GM18499 (cell line): ENCODE measurements around the gene SEMA5B.

ENCODE experiments used
- ATAC-seq: cut with Tn5 transposase; IDR thresholded peaks from one replicate; pipeline ENCODE4 v1.9.1; 2021; ENCODE audit warnings: moderate number of reproducible peaks; ENCODE audit not compliant: insufficient read depth, unreplicated experiment

The SEMA5B gene

GRCh38 chr3:122978569-122978968, 49.0 kb downstream of the SEMA5B start:
- ATAC-seq = no peak

DNA sequence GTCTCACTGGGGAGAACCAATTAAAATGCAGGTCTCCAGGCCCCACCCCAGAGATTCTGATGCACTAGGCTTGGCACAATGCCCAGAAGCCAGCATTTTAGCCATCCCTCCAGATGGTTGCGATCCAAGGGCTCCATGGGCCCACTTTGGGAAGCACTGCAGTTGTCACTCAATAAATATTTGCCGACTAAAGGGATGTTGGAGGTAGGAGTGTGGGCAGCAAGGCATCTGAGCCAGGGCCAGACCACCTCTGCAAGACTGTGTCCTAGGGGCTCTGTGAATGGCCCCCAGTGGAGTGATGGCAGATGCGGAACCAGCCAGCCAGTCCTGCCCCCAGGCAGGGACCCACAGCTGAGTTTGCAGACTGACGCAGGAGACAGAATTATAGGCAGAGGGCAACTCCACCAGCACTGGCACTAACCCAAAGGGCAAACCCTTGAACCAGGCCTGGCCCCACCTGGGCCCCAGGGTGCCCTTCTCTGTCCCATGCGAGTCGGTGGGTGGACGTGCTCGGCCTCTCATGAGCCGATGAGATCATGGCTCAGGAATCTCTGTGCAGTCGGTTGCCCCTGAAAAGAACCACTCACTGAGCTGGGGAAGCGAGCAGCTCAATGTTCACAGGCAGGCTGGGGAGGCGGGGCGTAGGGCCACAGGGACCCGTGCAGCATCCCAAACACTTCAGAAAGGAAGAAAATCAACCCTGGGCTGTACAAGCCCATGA, 49.7 kb downstream of the SEMA5B start:
- no peak for ATAC-seq

DNA sequence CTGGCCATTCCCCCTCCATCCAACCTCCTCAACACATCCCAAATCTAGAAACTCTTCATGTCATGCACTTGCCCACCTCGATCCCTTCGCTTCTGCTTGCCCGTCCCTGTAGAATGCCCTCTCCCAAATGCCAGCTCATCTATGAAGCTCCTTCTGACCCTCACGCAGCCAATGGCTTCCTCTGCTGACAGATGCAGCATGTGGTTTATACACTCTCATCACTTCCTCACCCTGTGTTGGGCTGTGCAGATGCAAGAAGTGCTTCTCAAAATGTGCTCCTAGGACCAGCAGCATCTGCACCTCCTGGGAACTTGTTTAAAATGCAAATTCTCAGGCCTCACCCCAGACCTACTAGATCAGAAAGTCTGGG, 51.7 kb downstream of the SEMA5B start:
- ATAC-seq = no peak

GRCh38 chr3:122975163-122975923, 52.2 kb downstream of the SEMA5B start:
- no peak for ATAC-seq

DNA sequence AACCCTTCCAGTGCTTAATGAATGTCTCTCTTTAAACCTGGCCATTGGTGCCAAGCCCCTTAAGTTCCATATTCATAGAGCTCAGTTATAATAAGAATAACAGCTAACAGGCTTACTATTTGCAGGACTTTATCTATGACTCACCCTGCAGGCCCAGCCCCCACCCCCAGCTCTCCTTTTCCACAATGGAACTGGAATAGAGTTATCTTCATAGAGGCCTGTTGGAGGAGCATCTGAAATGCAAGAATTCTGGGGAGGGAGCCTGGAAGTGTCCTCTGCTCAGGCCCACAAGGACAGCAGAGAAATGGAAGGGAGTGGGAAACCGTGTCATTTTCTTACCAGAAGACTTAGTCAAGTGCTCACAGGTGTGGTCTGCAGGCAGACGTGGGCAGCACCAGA, 52.8 kb downstream of the SEMA5B start:
- ATAC-seq = no peak

GRCh38 chr3:122973893-122974615, 53.5 kb downstream of the SEMA5B start:
- ATAC-seq = no peak

- no peak for ATAC-seq
Measured at GRCh38 chr3:122972141-122972540, 55.4 kb downstream of the SEMA5B start.

DNA sequence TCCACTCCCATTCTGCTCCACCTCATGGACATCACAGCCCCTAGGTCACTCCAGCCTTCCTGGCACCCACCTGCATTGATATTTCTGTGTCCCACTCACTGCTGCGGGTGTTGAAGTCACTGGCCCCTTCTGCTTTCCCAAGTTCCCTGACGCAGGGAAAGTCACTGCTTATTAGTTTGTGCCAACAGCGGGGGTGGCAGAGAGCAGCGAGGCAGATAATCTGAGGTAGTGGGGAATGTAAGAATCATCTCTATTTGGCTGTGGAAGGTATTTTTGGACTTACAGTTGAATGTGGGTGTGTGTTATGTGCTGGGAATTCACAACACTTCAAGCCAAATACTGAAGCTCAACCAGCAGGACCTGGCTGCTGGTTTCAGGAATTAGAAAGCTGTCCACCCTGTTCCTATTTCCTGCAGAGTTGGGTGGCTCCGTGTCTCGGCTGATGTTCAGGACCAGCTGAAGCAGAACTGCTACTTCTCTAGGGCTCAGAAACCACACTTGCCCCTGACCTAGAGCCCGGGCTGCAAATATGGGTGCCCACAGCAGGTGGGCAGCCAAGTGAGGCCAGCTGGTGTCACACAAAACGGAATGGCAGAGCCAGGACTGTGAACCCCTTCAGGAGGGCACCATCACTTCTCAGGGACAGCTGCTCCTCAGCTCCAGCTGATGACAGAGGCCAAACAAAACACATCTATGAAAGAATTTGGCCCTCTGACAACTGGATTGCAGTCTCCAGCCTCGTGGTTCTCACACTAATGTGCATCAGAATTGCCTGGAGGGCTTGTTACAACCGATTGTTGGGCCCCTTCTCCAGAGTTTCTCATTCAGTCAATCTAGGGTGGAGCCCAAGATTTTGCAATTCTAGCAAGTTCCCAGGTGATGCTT, 57.7 kb downstream of the SEMA5B start:
- ATAC-seq = no peak

GRCh38 chr3:122967765-122968164, 59.8 kb downstream of the SEMA5B start:
- ATAC-seq = no peak

- ATAC-seq = no peak
Measured at GRCh38 chr3:122967356-122967755, 60.2 kb downstream of the SEMA5B start.

- no peak for ATAC-seq
Measured at GRCh38 chr3:122966045-122966444, 61.5 kb downstream of the SEMA5B start.

DNA sequence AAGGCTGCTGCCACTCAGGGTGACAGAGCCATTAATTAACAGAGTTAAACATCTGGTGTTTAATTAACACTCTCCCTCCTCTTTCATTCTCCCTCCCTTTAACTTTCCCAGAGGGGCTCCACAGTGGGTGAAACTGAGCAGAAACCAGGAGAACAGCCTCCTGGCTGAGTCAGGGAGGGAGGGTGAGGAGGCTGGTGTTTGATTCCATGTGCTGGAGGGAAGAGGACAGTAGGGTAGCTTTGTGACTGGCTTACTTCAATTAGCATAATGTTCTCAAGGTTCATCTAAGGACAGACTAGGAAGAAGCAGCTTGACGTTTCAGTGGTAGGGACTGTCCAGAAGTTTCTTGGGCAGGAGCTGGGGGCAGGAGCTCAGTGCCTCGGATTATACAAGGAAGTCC, 62.8 kb downstream of the SEMA5B start:
- no peak for ATAC-seq

DNA sequence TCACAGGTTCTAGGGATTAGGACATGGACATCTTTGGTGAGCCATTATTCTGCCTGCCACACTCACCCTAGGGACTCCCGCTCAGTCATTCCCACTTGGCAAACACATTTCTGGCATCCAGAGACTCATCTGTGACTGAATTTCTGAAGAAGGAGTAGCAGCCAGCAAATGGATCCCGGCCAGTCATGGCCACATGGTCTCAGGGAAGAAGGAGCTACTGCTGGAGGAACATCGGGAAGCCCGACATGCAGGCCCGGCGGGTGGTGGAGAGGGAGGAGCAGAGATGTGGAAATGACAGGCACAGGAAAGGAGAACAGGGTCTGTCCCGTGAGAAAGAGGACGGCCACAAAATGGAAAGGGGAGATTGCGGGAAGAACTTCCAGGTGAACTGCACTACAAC, 65.4 kb downstream of the SEMA5B start:
- ATAC-seq = no peak

DNA sequence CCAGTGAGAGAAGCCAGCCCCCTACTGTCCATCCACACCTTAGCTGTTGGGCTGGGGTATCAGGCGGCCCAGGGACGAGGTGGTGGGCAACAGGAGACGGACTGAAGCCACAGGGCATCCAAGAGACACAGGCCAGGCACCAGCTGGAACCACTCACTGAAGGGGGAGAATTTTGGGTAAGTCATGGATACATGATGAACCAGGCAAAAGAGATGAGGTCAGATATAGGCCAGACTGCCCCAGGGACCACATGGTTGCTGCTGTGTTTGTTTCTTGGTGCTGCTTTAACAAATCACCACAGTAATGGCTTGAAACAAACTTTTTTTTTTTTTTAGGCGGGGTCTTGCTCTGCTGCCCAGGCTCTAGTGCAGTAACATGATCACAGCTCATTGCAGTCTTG, 66.4 kb downstream of the SEMA5B start:
- ATAC-seq = no peak

- ATAC-seq = no peak
Measured at GRCh38 chr3:122960652-122961051, 66.9 kb downstream of the SEMA5B start.

DNA sequence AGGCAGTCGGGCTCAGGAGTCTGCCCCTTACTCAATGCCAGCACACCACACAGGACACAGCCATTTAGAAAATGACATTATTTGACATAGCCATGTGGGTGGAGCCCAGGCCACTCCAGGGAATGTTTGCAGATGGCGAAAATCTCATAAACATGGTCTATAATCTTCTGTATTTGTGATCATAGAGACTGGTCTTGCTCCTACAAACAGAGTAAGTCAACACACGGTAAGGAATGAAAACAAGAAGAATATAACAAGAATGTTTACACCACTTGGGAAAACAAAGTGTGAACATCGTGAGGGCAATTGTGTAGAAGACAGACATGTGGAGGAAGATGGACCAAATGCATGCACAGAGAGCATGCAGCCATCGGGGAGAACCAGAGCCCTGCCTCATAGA, 68.2 kb downstream of the SEMA5B start:
- no peak for ATAC-seq

GRCh38 chr3:122957707-122958689, 69.6 kb downstream of the SEMA5B start:
- no peak for ATAC-seq

- ATAC-seq = no peak
Measured at GRCh38 chr3:122956693-122957455, 70.7 kb downstream of the SEMA5B start.
